B cell (primary cell): ENCODE results near the gene CACNA2D3. TPM values are rescaled to one million over a fixed set of nuclear protein-coding genes. Genes with fewer than 3 reads are reported as not detected.

ENCODE experiments used
- ATAC-seq: fragments of 200-7000 bp; cut with Tn5 transposase; one replicate; pipeline ENCODE4 v1.10.0; 2021; ENCODE audit warnings: low read depth, mild to moderate bottlenecking, moderate number of reproducible peaks, moderate library complexity
- CTCF ChIA-PET: fragments of 350-600 bp; sonication (Branson Sonifier 250); formaldehyde crosslinking; loops from one replicate; lab custom pipeline; 2021; ENCODE audit warnings: antibody characterized with exemption, inconsistent platforms; lab: Charles Lee
- POLR2A ChIA-PET: fragments of 350-600 bp; sonication (Branson Sonifier 250); formaldehyde crosslinking; loops from one replicate; lab custom pipeline; 2021; ENCODE audit warnings: antibody characterized with exemption; lab: Charles Lee
- DNase-seq: peaks from one replicate; pipeline ENCODE4 v3.0.0; 2013
- H2AFZ ChIP-seq: 2 replicates; pipeline ENCODE4 v1.6.1; 2012; ENCODE audit warnings: mild to moderate bottlenecking, low read depth, low read length; ENCODE audit not compliant: insufficient read depth, poor library complexity, severe bottlenecking
- H3K27ac ChIP-seq, 2 donors: 1 replicate in 1 of 2; 2 replicates in 1 of 2; pipeline ENCODE4 v1.5.1; 2012 to 2013; ENCODE audit warnings: low read length in 2 of 2, mild to moderate bottlenecking in 2 of 2, moderate library complexity in 1 of 2
- H3K27me3 ChIP-seq, 4 experiments: fragments of 200-600 bp in 1 of 4; sonication (generic) in 1 of 4; replicated peaks in 1 of 4; 1 replicate in 2 of 4; 2 replicates in 2 of 4; pipeline versions ENCODE4 v1.6.1 to v1.7.0; 2013 to 2016; ENCODE audit warnings: low read length in 3 of 4, mild to moderate bottlenecking in 2 of 4, mixed read lengths in 1 of 4, moderate library complexity in 1 of 4; ENCODE audit not compliant: insufficient read depth in 4 of 4, control insufficient read depth in 3 of 4; ENCODE audit errors: control extremely low read depth in 1 of 4
- H3K36me3 ChIP-seq, 2 experiments: replicated peaks in 1 of 2; 1 replicate in 1 of 2; 2 replicates in 1 of 2; pipeline versions ENCODE4 v1.6.1 to v1.7.1; 2013; ENCODE audit warnings: low read length in 1 of 2; ENCODE audit not compliant: insufficient read depth in 2 of 2, control insufficient read depth in 1 of 2; ENCODE audit errors: control extremely low read depth in 1 of 2, extremely low read depth in 1 of 2
- H3K4me1 ChIP-seq, 2 donors: fragments of 200-600 bp in 1 of 2; sonication (generic) in 1 of 2; 1 replicate in 1 of 2; 2 replicates in 1 of 2; pipeline versions ENCODE4 v1.5.1 to v1.6.1; 2013 to 2017; ENCODE audit warnings: low read length in 2 of 2; ENCODE audit not compliant: control insufficient read depth in 2 of 2, insufficient read depth in 2 of 2
- H3K4me2 ChIP-seq: replicated peaks from 2 replicates; pipeline ENCODE3; 2012; ENCODE audit warnings: mild to moderate bottlenecking, low read depth, low read length; ENCODE audit not compliant: poor library complexity, severe bottlenecking
- H3K4me3 ChIP-seq, 5 experiments: fragments of 200-600 bp in 1 of 5; sonication (generic) in 1 of 5; 1 replicate in 3 of 5; 2 replicates in 2 of 5; pipeline versions ENCODE4 v1.5.1 to v1.7.0; 2011 to 2016; ENCODE audit warnings: low read length in 4 of 5, mild to moderate bottlenecking in 4 of 5, low read depth in 2 of 5, control low read depth in 1 of 5, moderate library complexity in 1 of 5; ENCODE audit not compliant: insufficient read depth in 1 of 5; ENCODE audit errors: control extremely low read depth in 1 of 5, extremely low read depth in 1 of 5
- H3K79me2 ChIP-seq: fragments of 200-600 bp; sonication (generic); one replicate; pipeline ENCODE4 v1.6.0; 2016; ENCODE audit warnings: low read length; ENCODE audit not compliant: control insufficient read depth, insufficient read depth
- H3K9ac ChIP-seq: fragments of 200-600 bp; sonication (generic); 2 replicates; pipeline ENCODE4 v1.6.1; 2017; ENCODE audit warnings: mild to moderate bottlenecking, low read length, moderate library complexity
- H3K9me3 ChIP-seq, 3 donors: one replicate each; pipeline versions ENCODE4 v1.6.1 to v1.7.1; 2013; ENCODE audit warnings: low read length in 2 of 3; ENCODE audit not compliant: control insufficient read depth in 2 of 3, insufficient read depth in 1 of 3; ENCODE audit errors: control extremely low read depth in 1 of 3
- H4K20me1 ChIP-seq: 2 replicates; pipeline ENCODE4 v1.6.0; 2012; ENCODE audit warnings: mild to moderate bottlenecking, low read length; ENCODE audit not compliant: insufficient read depth, control insufficient read depth, poor library complexity, severe bottlenecking
- H3K27ac Mint-ChIP-seq: one replicate; pipeline ENCODE4 v1.8.0; 2021; ENCODE audit warnings: mixed read lengths
- H3K27me3 Mint-ChIP-seq: one replicate; pipeline ENCODE4 v1.8.0; 2021; ENCODE audit warnings: mixed read lengths
- H3K4me1 Mint-ChIP-seq: one replicate; pipeline ENCODE4 v1.8.0; 2021; ENCODE audit warnings: mixed read lengths
- H3K4me3 Mint-ChIP-seq: one replicate; pipeline ENCODE4 v1.8.0; 2021; ENCODE audit warnings: mixed read lengths
- H3K9me3 Mint-ChIP-seq: one replicate; pipeline ENCODE4 v1.8.0; 2022; ENCODE audit warnings: mixed read lengths; ENCODE audit not compliant: insufficient read depth
- EZH2 ChIP-seq: IDR thresholded peaks from 2 replicates; pipeline ENCODE4 v1.6.1; 2012; ENCODE audit warnings: borderline replicate concordance, low read depth, mild to moderate bottlenecking, moderate library complexity, low read length; ENCODE audit not compliant: insufficient read depth, poor library complexity, severe bottlenecking
- WGBS: methylation state at CpG from one replicate; pipeline ENCODE4 v1.1.5; 2013; ENCODE audit warnings: missing lambda C conversion rate; ENCODE audit not compliant: insufficient coverage; 5-methylcytosine and 5-hydroxymethylcytosine counted together
- intact Hi-C: fragments of 100-400 bp; cut with micrococcal nuclease; formaldehyde crosslinking; loops from one replicate; pipeline ENCODE4 v1.10.0; 2022
- polyA plus RNA-seq: library from polyadenylated mRNA; depleted of rRNA; stranded (reverse); fragments of >200 nt; gene quantifications from 2 replicates; pipeline ENCODE4 v1.2.3, GENCODE V29; 2012
- total RNA-seq, 2 donors: library from RNA; stranded (reverse); fragments of 120-200 nt in 1 of 2; gene quantifications; 1 replicate in 1 of 2; 2 replicates in 1 of 2; pipeline versions ENCODE4 v1.2.3 to v1.2.4, GENCODE V29; 2013 to 2022
- TF ChIP-seq, protein P1 (sequence below): fragments of 200-600 bp; IDR thresholded peaks from one replicate; pipeline ENCODE4 v1.8.0; 2022; ENCODE audit warnings: antibody characterized with exemption, mild to moderate bottlenecking

CACNA2D3 gene
- total and polyA plus RNA-seq, 2 donors (not counting 1 experiment from before 2014, with no cell fraction given), result not detected

DNA sequence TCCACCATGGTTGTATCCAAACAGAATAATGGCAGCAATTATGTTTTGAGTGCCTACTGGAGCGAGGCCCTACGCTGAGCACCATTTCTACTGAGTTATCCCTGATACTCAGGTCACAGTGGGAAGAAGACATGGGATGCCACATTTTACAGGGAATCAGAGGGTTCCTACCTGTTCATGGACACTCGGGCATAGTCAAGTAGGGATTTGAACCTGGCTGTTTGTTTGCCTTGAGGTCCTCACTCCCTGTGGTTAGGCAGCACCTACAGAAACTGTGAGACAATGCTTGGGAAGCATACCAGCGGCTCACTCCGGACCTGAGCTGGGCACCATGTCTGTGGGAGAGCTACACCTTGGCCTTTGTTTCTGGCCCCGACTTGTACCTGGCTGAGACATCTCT, 415.2 kb downstream of the CACNA2D3 start:
- Histone ChIP-seq H3K9me3 (peaks cover 0 to 8% (median 0%) of the 10 kb centered on the region in 3 donors), H3K27ac (no peak overlapping the region), H3K9ac (no peak overlapping the region), H3K79me2 (no peaks in the 10 kb centered on the region), H3K27me3 (no peaks in the 10 kb centered on the region), H2AFZ (no peak overlapping the region), H4K20me1 (no peaks in the 10 kb centered on the region), H3K4me3 (no peak overlapping the region), H3K4me1 (no peaks in the 10 kb centered on the region), H3K36me3 (no peaks in the 10 kb centered on the region), H3K4me2 (no peak overlapping the region)
- WGBS, result 89% methylated on average over 6 of the region's 6 CpGs
- POLR2A ChIA-PET, result no interaction called here
- CTCF ChIA-PET, result no interaction called here
- Mint-ChIP-seq H3K4me3 (no peak overlapping the region), H3K4me1 (no peaks in the 10 kb centered on the region), H3K27me3 (peaks cover 4% of the 10 kb centered on the region), H3K27ac (no peak overlapping the region), H3K9me3 (no peaks in the 10 kb centered on the region)
- DNase-seq, result no peak
- TF ChIP-seq, protein P1, sequence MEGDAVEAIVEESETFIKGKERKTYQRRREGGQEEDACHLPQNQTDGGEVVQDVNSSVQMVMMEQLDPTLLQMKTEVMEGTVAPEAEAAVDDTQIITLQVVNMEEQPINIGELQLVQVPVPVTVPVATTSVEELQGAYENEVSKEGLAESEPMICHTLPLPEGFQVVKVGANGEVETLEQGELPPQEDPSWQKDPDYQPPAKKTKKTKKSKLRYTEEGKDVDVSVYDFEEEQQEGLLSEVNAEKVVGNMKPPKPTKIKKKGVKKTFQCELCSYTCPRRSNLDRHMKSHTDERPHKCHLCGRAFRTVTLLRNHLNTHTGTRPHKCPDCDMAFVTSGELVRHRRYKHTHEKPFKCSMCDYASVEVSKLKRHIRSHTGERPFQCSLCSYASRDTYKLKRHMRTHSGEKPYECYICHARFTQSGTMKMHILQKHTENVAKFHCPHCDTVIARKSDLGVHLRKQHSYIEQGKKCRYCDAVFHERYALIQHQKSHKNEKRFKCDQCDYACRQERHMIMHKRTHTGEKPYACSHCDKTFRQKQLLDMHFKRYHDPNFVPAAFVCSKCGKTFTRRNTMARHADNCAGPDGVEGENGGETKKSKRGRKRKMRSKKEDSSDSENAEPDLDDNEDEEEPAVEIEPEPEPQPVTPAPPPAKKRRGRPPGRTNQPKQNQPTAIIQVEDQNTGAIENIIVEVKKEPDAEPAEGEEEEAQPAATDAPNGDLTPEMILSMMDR, result no peak
- no peak for TF ChIP-seq EZH2
- ATAC-seq, result no peak
- intact Hi-C loops, result no loop called here

DNA sequence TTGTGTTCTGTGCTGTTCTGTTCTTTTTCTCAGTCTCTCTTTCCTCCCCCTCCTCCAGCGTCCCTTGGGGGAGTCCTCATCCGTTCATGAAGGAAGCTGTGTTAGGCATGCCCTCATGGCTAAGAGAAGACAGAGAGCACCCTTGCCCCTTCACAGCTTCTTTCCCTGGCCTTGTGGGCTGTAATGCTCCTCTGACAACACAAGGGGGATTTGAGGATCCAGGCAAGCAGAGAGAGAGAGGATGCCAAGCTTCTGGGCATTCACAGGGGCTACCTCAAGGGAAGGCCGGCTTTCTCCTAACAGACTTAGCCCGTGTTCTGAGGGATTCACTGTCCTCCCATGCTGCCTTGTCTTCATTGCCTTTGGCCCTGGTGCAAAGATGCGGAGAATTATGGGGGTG, 416.0 kb downstream of the CACNA2D3 start:
- Histone ChIP-seq H3K4me1 (no peaks in the 10 kb centered on the region), H3K36me3 (no peaks in the 10 kb centered on the region), H3K4me2 (no peak overlapping the region), H3K79me2 (no peaks in the 10 kb centered on the region), H3K27ac (no peak overlapping the region), H2AFZ (no peak overlapping the region), H3K4me3 (no peak overlapping the region), H4K20me1 (no peaks in the 10 kb centered on the region), H3K9ac (no peak overlapping the region), H3K27me3 (no peaks in the 10 kb centered on the region), H3K9me3 (peaks cover 0 to 8% (median 0%) of the 10 kb centered on the region in 3 donors)
- 87% methylated on average over 3 of the region's 5 CpGs for WGBS
- ChIA-PET CTCF (no interaction called here), POLR2A (no interaction called here)
- ATAC-seq (no peak), DNase-seq (no peak)
- no peak for TF ChIP-seq EZH2
- TF ChIP-seq, protein P1, result no peak
- Mint-ChIP-seq H3K27me3 (no peaks in the 10 kb centered on the region), H3K4me1 (no peaks in the 10 kb centered on the region), H3K4me3 (no peak overlapping the region), H3K27ac (no peak overlapping the region), H3K9me3 (no peaks in the 10 kb centered on the region)
- intact Hi-C loops, result no loop called here
